HG03175 (cell line): ENCODE results near the gene MGAT5B.

Experiments used
- ATAC-seq: cut with Tn5 transposase; IDR thresholded peaks from one replicate; pipeline ENCODE4 v1.9.1; 2021; ENCODE audit warnings: mild to moderate bottlenecking, moderate library complexity; ENCODE audit not compliant: unreplicated experiment

Gene MGAT5B

DNA sequence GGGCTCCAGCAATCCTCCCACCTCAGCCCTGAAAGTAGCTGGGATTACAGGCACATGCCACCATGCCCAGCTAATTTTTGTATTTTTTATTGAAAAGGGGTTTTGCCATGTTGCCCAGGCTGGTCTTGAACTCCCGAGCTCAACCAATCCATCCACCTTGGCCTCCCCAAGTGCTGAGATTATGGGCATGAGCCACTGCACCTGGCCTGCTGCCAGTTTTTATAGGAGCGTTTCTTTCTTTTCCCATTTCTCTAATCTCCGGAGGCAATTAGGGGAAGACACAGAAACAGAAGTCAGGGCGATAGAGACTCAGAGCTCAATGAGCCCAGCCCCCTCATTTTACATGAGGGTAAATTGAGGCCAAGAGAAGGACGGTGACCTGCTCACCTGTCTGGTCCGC, 10.4 kb downstream of the MGAT5B start:
- ATAC-seq: no peak

DNA sequence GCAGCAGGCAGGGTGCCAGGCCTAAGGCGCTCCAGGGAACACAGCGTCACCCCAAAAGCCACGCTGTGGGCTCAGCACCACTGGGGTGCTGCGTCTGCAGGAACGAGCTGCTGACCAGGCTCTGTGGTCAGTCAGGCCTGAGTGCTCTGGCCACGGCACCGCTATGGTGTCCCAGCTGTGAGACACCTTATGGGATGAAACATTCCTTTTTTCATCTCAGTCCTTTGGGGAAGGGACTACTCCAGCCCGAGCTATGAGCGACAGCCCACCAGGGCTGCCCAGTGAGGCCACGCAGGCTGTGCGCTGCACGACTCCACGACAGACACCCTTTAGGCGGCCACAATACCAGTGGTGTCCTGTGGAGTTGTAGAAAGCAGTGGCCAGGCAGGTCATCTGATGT, 11.1 kb downstream of the MGAT5B start:
- ATAC-seq: no peak

DNA sequence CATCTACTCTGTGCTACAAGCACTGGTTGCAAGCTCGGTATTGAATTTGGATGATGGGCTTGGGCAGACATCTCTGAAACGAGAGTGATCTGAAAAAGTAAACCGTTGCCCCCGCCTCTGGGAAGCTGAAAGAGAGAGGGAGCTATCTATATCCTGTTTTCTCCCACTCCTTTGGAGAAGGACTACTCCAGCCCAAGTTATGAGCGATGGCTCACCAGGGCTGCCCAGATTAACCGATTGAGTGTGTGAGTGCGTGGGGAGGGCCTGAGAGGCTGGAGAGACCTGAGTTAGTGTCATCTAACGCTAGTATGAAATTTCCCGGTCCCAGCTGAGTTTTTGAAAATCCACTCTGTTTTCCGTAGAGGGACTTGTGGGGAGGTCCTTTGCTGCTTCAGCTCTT, 11.5 kb downstream of the MGAT5B start:
- ATAC-seq: no peak

DNA sequence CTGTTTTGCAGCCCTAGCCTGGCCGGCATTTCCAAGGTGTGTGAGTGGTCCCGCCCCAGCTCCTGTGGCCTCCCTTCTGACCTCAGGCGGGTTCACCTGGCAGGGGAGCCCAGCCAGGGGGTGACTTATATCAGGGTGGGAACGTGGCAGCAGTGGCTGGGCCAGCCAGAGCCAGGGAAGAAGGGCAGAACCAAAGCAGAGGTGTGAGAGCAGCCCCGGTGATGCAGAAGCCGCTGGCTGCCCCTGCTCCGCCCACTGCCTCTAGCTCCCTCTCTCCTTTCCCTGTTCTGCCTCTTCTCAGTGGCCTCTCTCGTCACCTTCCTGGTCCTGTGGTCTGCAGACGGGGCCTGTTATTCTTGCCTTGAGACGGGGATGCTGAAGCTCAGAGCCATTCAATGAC, 12.1 kb downstream of the MGAT5B start:
- ATAC-seq: no peak

DNA sequence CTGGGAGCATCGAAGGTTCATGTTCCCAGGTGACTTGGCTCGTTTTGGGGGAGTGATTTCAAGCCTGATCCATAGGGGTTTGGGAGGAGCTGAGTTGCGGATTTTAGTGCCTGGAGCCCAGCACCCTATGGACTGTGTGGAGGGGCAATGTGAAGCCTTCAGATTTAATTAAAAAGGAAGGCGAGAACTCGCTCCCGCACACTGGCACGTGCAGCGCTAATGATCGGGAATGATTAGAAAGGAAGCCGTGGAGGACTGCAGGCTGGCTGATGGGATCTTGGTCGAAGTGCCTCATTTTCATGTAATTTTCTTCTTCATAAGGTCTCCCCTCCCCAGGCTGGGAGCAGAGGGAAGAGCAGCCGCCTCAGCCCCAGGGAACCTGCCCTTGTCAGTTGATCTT, 12.8 kb downstream of the MGAT5B start:
- ATAC-seq: no peak

DNA sequence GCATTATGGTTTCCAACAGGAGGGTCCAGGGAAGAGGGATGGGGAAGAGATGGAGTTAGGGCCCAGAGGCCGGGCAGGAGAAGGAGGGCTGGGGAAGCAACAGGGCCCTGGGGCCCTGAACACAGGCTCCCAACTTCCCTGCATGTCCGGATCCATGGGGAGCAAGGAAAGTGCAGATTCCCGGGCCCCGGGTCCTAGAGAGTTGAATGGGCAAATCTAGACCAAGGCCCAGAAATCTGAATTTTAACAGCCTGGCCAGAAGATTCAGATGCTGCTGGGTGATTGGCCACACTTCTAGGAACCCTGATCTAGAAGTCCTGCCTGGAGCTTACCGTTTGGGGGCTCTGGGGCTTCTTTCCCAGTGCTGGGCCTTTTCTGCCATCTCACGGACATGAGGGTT, 13.2 kb downstream of the MGAT5B start:
- ATAC-seq: no peak

DNA sequence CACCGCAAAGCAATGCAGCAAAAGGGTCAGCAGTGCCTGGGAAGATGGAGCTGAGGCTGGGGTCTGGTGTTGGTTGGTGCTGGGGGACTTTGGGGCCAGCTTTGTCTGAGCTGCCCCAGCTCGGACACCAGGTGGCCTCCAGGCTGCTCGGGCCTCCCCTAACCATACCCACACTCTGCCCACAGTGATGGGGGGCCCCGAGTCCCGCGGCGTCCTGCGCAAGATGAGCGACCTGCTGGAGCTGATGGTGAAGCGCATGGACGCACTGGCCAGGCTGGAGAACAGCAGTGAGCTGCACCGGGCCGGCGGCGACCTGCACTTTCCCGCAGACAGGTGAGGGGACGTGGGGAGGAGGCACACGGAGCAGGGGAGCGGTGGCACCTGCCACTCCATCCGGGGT, 13.8 kb downstream of the MGAT5B start:
- ATAC-seq: no peak

DNA sequence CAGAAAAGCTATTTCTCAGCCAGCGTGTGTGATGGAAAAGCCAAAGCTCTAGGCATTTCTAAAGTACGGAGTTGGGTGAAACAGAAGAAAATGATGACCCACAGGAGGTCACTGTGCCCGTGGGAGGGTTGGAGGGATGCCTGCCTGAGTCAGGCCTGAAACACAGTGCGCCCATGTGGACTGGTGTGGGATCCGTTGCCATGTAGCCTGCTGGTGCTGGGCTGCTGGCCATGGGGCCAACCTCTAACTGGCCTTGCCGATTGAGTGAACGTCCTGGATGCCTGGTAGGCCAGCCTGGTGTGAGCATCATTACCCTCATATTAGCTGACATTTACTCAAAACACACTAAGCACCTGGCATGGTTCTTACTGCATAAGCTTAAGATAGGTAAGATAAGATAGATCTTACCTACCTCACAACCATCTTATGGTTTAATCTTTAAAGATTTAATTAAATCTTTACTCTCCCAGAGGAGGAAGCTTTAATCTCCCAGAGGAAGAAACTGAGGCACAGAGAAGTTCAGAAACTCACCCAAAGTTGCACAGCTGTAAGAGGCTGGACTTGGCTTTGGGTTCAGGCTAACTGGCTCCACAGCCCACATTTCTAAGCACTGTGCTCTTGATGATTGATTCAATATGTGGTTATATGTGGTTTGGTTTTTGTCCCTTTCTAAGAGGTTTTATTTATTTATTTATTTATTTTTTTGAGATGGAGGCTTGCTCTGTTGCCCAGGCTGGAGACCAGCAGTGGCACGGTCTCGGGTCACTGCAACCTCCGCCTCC, 15.7 kb downstream of the MGAT5B start:
- no peak for ATAC-seq

DNA sequence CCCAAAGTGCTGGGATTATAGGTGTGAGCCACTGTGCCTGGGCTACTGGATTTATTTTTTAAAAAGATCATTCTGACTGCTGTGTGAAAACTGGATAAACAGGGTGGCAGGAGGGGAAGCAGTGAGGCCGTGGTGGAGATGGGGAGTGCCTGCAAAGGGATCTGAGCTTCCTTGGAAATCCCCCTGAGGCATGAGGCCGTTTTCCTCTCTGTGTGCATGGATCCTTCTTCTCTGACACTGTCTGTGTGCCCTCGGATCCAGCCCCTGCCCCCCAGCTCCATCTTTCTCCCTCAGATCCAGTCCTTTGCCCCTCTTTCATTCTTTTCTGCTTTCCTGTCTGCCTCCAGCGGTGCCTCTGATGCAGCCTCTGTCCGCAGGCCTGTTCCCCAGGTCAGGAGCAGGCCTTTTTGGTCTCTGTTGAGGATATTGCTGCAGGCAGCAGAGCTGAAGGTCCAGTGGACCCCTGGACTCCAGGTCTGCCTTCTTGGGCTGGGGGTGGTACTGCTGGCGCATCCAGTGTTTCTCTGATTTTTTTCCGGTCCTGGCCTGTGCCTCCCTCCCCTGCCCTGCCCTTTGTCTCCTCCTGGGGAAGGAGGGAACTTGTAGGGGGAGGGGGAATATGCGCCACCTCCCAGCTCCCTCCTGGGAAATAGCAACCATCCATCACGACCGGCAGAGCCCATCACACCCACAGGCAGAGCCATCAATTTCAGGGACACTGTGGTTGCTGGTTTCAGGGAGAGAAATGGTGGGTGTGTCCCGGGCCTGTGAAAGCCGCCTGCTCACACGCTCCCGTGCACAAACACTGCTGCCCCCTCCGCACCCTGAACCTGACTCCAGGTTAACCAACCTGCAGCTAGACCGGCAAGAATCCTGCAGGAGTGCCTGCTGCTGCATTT, 17.0 kb downstream of the MGAT5B start:
- ATAC-seq: no peak

DNA sequence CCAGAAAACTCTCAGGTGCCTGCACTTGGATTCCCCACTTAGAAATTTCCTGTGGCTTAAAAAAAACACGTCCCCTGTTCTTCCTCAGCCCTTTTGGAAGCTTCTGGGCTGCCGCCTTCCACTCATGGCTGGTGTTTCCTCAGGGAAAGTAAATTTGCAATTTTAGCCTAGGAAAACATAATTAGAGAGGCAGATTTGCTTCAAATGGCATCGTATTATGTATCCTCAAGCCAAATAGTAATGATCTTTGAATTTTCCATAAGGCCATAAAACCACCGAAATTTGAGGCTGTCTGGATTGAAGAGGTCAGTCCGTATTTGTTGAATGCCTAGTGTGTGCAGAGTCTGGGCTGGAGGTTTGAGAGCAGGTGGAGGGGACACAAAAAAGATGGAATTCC, 17.7 kb downstream of the MGAT5B start:
- no peak for ATAC-seq

DNA sequence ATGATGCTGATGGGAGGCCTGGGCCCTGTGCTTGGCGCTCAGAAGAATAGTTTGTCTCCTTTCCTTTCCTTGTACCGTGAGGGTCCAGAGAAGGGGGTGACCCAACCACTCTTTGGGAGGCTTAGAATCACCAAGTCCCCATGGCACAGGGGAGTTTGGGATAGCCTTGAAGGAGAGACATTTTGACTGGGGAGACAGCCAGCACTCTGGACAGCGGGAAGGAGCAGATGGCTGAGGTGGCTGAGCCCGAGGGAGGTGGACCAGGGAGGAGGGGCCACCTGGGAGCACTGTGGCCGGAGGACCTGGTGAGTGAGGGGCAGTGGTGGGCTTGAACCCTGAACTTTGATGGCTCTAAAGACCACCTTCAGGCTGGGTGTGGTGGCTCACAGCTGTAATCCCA, 18.2 kb downstream of the MGAT5B start:
- no peak for ATAC-seq

DNA sequence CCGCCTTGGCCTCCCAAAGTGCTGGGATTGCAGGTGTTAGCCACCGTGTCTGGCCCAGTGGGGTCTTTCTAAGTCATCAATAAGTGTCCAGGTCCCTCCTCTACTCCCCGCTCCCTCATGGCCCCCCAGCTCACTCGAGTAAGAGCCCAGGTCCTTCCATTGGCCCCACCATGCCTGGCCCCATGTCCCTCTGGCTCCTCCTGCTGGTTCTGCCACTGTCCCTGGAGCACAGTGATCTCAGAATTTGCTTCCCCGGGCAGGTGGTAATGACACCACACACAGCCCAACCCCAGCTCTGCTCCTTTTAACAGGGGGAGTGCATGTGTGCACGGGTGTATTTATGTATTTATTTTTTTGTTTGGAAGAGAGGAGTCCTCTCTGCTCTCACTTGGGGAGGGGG, 19.6 kb downstream of the MGAT5B start:
- no peak for ATAC-seq

DNA sequence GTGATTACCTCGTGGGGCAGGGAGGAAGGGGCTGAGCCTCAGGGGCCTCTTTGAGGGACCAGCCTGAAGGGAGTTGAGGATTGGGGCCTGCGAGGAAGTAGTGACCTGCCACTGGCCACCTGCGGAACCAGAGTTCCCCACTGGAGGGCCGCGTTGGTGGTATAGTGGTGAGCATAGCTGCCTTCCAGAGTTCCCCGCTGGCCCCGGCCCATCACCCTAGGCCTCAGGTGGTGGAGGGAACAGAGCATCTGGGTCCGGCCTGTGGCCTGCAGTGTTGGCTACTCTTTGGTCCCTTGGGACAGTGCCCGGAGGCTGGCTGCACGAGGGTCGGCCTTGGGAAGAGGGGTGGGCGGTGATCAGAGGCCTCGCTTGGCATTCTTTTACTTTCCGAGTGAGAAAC, 20.5 kb downstream of the MGAT5B start:
- no peak for ATAC-seq

DNA sequence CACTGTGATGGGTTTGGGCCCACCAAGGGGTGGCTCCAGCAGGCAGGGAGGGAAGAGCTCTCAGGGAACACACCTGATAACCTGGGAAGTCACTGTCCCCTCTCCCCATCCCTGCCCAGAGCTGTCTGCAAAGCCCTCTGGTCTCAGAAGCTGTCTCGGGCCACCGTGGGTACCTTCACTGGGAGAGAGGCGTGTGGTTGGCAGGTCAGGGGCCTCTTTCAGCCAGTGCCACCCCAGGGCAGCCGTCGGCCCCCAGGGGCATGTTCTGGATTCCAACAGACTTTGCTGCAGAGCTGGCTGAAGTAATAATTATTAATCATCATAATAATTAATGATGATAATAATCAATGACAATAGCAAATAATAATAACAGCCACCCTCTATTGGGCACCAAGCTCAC, 21.1 kb downstream of the MGAT5B start:
- ATAC-seq: no peak

DNA sequence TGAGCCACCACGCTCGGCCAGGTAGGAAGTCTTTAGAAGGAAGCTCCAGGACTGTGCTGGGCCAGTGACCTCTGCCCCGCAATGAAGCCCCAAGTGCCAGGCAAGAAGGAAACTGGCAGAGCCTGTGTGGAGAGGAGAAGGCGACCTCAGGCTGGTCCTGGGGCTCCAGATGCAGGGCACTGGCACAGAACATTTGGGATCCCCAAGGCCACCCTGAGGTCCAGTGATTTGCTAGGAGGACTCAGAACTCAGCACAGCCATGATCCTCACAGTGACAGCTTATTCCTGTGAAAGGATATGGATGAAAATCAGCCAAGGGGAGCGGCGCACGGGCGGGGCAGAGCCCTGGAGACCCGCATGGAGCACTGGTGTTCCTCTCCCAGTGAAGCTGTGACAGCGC, 24.1 kb downstream of the MGAT5B start:
- no peak for ATAC-seq

DNA sequence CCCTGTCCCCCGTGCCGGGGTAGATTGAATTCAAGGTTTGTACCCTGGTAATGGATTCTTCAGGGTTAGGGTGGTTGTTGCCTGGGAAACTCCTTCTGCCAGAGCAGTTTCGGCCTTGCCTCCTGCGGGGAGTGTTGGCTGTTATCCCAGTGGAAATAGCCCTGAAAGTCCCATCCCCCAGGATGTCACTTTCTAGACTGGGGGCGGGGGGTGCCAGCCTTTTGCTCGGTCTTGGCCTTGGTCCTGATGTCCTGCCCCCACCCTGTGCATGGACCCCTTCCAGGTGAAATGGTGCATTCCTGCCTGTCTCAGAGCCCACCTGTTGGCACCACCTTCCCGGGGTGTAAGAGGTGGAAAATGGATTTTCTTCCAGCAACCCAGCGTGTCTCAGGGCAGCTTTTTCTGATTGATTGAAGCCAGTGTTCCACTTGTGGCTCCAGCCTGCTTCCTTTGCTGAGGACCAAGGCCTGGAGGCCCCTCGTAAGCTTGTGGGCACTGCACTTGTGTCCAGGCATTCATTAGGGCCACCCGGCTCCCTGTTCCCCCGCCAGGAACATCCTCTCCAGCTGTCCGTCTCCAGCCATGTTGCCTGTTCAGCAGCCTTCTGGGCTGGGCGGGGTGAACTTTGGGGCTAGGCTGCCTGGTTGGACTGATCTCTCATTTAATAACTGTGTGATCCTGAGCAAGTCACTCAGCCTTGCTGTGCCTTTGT, 25.6 kb downstream of the MGAT5B start:
- ATAC-seq: no peak

DNA sequence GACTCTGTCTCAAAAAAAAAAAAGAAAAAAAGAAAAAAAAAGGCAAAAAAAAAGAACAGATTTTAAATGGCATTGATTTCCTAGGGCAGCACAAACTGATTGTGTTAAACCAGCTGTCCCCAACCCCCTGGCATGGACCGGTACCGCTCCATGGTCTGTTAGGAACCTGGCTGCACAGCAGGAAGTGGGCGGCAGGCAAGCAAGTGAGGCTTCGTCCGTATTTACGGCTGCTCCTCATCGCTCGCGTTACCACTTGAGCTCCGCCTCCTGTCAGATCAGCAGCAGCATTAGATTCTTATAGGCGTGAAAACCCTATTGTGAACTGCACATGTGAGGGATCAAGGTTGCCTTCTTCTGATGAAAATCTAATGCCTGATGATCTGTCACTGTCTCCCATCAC, 26.6 kb downstream of the MGAT5B start:
- no peak for ATAC-seq

DNA sequence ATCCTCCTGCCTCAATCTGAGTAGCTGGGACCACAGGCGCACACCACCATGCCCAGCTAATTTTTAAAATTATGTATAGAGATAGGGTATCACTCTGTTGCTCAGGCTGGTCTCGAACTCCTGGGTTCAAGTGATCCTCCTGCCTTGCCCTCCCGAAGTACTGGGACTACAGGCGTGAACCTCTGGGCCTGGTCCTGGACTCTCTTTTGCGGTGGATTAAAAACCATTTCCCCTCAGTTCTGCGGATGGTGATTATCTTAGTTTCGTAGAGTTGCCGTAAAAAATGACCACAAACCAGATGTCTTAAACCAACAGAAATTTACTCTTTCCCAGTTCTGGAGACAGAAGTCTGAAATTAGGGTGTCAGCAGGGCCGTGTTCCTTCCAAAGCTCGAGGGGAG, 28.8 kb downstream of the MGAT5B start:
- no peak for ATAC-seq

DNA sequence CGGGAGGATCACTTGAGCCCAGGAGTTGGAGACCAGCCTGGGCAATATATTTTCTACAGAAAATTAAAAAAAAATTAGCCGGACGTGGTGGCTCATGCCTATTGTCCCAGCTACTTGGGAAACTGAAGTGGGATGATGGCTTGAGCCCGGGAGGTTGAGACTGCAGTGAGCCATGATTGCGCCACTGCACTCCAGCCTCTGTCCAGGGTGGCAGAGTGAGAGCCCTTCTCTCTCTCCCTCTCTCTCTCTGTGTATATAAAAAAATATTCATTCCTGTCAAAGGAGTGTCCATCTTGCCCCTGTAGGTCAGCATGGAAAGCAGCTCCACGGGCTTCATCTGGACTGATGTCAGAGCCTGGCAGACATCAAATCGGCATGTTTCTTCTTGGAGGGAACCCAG, 31.2 kb downstream of the MGAT5B start:
- ATAC-seq: no peak

DNA sequence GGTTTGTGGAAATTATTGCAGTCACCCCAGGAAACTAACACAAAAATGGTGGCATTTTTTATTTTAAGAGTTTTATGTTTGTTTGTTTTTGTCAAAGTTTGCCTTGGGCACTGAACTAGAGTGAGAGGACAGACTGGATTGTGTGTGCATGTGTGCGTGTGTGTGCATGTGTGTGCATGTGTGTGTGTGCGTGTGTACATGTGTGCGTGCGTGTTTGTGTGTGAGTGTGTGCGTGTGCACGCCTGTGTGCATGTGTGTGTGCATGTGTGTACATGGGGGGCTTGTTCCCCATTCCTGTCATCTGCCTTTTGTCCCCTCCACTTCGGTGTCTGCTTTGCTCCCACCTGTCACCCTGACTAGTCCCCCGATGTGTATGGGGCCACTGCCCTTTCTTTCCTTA, 32.5 kb downstream of the MGAT5B start:
- ATAC-seq: no peak

DNA sequence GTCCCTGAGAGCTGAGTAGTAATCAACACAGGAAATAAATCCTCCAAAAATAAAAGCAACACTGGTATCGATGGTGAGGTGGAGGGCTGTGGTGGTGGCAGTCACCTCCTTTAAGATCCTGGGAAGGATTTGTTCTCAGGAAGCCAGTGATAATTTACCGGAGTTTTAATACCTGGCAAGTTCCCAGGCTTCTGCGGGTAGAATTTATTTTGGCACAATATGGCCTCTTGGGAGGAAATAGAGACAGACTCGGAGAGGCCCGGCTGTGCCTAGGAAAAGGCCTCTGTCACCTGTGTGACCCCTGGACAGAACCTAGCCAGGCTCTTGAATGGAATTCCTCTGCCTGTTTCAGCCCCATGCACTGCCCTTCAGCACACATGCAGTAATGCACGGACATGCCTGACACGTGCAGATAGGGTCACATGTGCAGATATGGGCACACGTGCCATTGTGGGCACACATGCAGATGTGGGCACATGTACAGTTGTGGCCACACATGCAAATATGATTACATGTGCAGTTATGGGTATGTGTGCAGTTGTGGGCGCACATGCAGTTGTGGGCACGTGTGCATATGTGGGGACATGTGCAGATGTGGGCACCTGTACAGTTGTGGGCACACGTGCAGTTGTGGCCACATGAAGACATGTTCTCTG, 33.5 kb downstream of the MGAT5B start:
- ATAC-seq: no peak
